WTC11 (cell line): ENCODE results near the gene PANX3. TPM values are rescaled to one million over a fixed set of nuclear protein-coding genes. Genes with fewer than 3 reads are reported as not detected.

ENCODE experiments used
- AR ChIP-seq: fragments of 250-450 bp; sonication (Bioruptor Pico); IDR thresholded peaks from 2 replicates; pipeline ENCODE4 v1.9.0; 2021; ENCODE audit warnings: mild to moderate bottlenecking
- ARID4B ChIP-seq: sonication (generic); formaldehyde crosslinking; IDR thresholded peaks from 2 replicates; pipeline ENCODE4 v1.8.0; 2023; ENCODE audit warnings: missing genetic modification reagents, mild to moderate bottlenecking, borderline replicate concordance
- CDX4 ChIP-seq: fragments of 250-450 bp; sonication (Bioruptor Pico); IDR thresholded peaks from 2 replicates; pipeline ENCODE4 v1.9.0; 2021; ENCODE audit warnings: moderate library complexity, mild to moderate bottlenecking, inconsistent platforms, borderline replicate concordance
- ELF4 ChIP-seq: sonication (generic); formaldehyde crosslinking; IDR thresholded peaks from 2 replicates; pipeline ENCODE4 v1.8.1; 2022; ENCODE audit warnings: low read depth, mild to moderate bottlenecking, moderate library complexity, missing genetic modification reagents
- FOXP1 ChIP-seq: sonication (generic); formaldehyde crosslinking; IDR thresholded peaks from 2 replicates; pipeline ENCODE4 v1.8.0; 2022; ENCODE audit warnings: missing genetic modification reagents, mild to moderate bottlenecking, moderate library complexity, borderline replicate concordance
- IRF1 ChIP-seq: sonication (generic); formaldehyde crosslinking; IDR thresholded peaks from 2 replicates; pipeline ENCODE4 v1.8.0; 2023; ENCODE audit warnings: missing genetic modification reagents
- KAT7 ChIP-seq: sonication (generic); formaldehyde crosslinking; IDR thresholded peaks from 2 replicates; pipeline ENCODE4 v1.8.1; 2023; ENCODE audit warnings: missing genetic modification reagents, mild to moderate bottlenecking, borderline replicate concordance
- MAX ChIP-seq: sonication (generic); formaldehyde crosslinking; IDR thresholded peaks from 2 replicates; pipeline ENCODE4 v1.8.0; 2022; ENCODE audit warnings: mild to moderate bottlenecking, missing genetic modification reagents
- MYBL2 ChIP-seq: sonication (generic); formaldehyde crosslinking; IDR thresholded peaks from 2 replicates; pipeline ENCODE4 v1.8.1; 2023; ENCODE audit warnings: mild to moderate bottlenecking, moderate library complexity, missing genetic modification reagents
- NFE2L1 ChIP-seq: sonication (generic); formaldehyde crosslinking; IDR thresholded peaks from 2 replicates; pipeline ENCODE4 v1.8.1; 2023; ENCODE audit warnings: missing genetic modification reagents
- NR1H2 ChIP-seq: sonication (generic); formaldehyde crosslinking; IDR thresholded peaks from 2 replicates; pipeline ENCODE4 v1.9.0; 2021; ENCODE audit warnings: mild to moderate bottlenecking, moderate library complexity, missing genetic modification reagents
- NR3C1 ChIP-seq: sonication (generic); formaldehyde crosslinking; conservative IDR thresholded peaks from 2 replicates; pipeline ENCODE4 v1.8.1; 2023; ENCODE audit warnings: low read depth, mild to moderate bottlenecking, missing genetic modification reagents
- PRDM15 ChIP-seq: sonication (generic); formaldehyde crosslinking; IDR thresholded peaks from 2 replicates; pipeline ENCODE4 v1.8.0; 2022; ENCODE audit warnings: missing genetic modification reagents
- PRRX2 ChIP-seq: fragments of 250-450 bp; sonication (Bioruptor Pico); IDR thresholded peaks from 2 replicates; pipeline ENCODE4 v1.8.0; 2021; ENCODE audit warnings: mild to moderate bottlenecking
- TEAD1 ChIP-seq: sonication (generic); formaldehyde crosslinking; IDR thresholded peaks from 2 replicates; pipeline ENCODE4 v1.8.0; 2022; ENCODE audit warnings: mild to moderate bottlenecking, missing genetic modification reagents
- USF2 ChIP-seq: sonication (generic); formaldehyde crosslinking; IDR thresholded peaks from 2 replicates; pipeline ENCODE4 v1.8.1; 2023; ENCODE audit warnings: mild to moderate bottlenecking, missing genetic modification reagents, moderate library complexity
- ZNF219 ChIP-seq: sonication (generic); formaldehyde crosslinking; IDR thresholded peaks from 2 replicates; pipeline ENCODE4 v1.8.0; 2023; ENCODE audit warnings: missing genetic modification reagents, mild to moderate bottlenecking, borderline replicate concordance
- ZNF232 ChIP-seq: sonication (generic); formaldehyde crosslinking; IDR thresholded peaks from 2 replicates; pipeline ENCODE4 v1.8.0; 2022; ENCODE audit warnings: mild to moderate bottlenecking, missing genetic modification reagents
- ZNF317 ChIP-seq: sonication (generic); formaldehyde crosslinking; IDR thresholded peaks from 2 replicates; pipeline ENCODE4 v1.8.1; 2023; ENCODE audit warnings: low read depth, mild to moderate bottlenecking, moderate library complexity, missing genetic modification reagents, borderline replicate concordance
- ZNF416 ChIP-seq: fragments of 250-450 bp; sonication (Bioruptor Pico); IDR thresholded peaks from 2 replicates; pipeline ENCODE4 v1.9.0; 2021; ENCODE audit warnings: mild to moderate bottlenecking, inconsistent platforms
- ZNF423 ChIP-seq: fragments of 250-450 bp; sonication (Bioruptor Pico); IDR thresholded peaks from 2 replicates; pipeline ENCODE4 v2.1.2; 2022; ENCODE audit warnings: mild to moderate bottlenecking, moderate library complexity
- ZNF512 ChIP-seq: sonication (generic); formaldehyde crosslinking; IDR thresholded peaks from 2 replicates; pipeline ENCODE4 v1.8.1; 2022; ENCODE audit warnings: missing genetic modification reagents, borderline replicate concordance
- ZNF671 ChIP-seq: fragments of 250-450 bp; sonication (Bioruptor Pico); IDR thresholded peaks from 2 replicates; pipeline ENCODE4 v1.8.0; 2021; ENCODE audit warnings: mild to moderate bottlenecking
- total RNA-seq: library from RNA; stranded (reverse); gene quantifications from 3 replicates; pipeline ENCODE4 v1.2.3, GENCODE V29; 2021

PANX3 gene
- total RNA-seq, 1 experiment from 2014 or later: not detected

GRCh38 chr11:124622531-124623451 lies 11.6 kb downstream of the PANX3 start, which contains the start of gene TBRG1 (continued):
- TF ChIP-seq ARID4B (0 out of 2 replicates have a peak, but pooled peaks have one; percentile 39), ZNF317 (CRISPR knock-in tag) (no peak), KAT7 (no peak), MAX (CRISPR knock-in tag) (peak; percentile 78), CDX4 (CRISPR knock-in tag) (no peak), NFE2L1 (peak; percentile 39; the same call in 1 of the 2 replicates), PRRX2 (CRISPR knock-in tag) (no peak), NR1H2 (CRISPR knock-in tag) (no peak), AR (no peak), NR3C1 (CRISPR knock-in tag) (no peak), IRF1 (CRISPR knock-in tag) (no peak), ZNF219 (CRISPR knock-in tag) (no peak), ZNF512 (CRISPR knock-in tag) (no peak), USF2 (CRISPR knock-in tag) (no peak), ELF4 (CRISPR knock-in tag) (no peak), TEAD1 (CRISPR knock-in tag) (0 out of 2 replicates have a peak, but pooled peaks have one; percentile 10), MYBL2 (CRISPR knock-in tag) (no peak), ZNF416 (CRISPR knock-in tag) (no peak), PRDM15 (no peak), FOXP1 (CRISPR knock-in tag) (peak; percentile 65; the same call in 1 of the 2 replicates), ZNF423 (no peak), ZNF671 (no peak), ZNF232 (CRISPR knock-in tag) (no peak)
